Tibial nerve (tissue), 4 donors: ENCODE measurements around the gene MAN1A1.

Experiments
- CTCF ChIP-seq, 5 experiments: fragments of 200-600 bp in 3 of 5; fragments of 450-650 bp in 2 of 5; sonication (generic) in 3 of 5; IDR thresholded peaks; one replicate each; pipeline ENCODE4 v1.5.1; 2016 to 2019; ENCODE audit warnings: antibody characterized with exemption in 5 of 5, mild to moderate bottlenecking in 3 of 5, moderate library complexity in 2 of 5
- EP300 ChIP-seq, 2 donors: sonication (generic); formaldehyde crosslinking; IDR thresholded peaks; one replicate each; pipeline ENCODE4 v1.6.1; 2017; ENCODE audit warnings: antibody characterized with exemption in 2 of 2, mild to moderate bottlenecking in 1 of 2
- POLR2A ChIP-seq, 2 donors: fragments of 450-650 bp; IDR thresholded peaks; one replicate each; pipeline ENCODE4 v1.6.1; 2017; ENCODE audit warnings: antibody characterized with exemption in 2 of 2, mild to moderate bottlenecking in 2 of 2, moderate library complexity in 2 of 2

- TF ChIP-seq CTCF (IDR thresholded peaks at IDR 0.05) (no peak), EP300 (IDR thresholded peaks at IDR 0.05) (no peak), POLR2A (IDR thresholded peaks at IDR 0.05) (no peak)
Observed at GRCh38 chr6:119171864-119172588, 177.5 kb downstream of the MAN1A1 start.
